ENCODE data around the gene NXF1. TPM values are rescaled to one million over a fixed set of nuclear protein-coding genes. Genes with fewer than 3 reads are reported as not detected.

NXF1 gene
- total RNA-seq, 1 experiment from 2014 or later, result 33.1 TPM

DNA sequence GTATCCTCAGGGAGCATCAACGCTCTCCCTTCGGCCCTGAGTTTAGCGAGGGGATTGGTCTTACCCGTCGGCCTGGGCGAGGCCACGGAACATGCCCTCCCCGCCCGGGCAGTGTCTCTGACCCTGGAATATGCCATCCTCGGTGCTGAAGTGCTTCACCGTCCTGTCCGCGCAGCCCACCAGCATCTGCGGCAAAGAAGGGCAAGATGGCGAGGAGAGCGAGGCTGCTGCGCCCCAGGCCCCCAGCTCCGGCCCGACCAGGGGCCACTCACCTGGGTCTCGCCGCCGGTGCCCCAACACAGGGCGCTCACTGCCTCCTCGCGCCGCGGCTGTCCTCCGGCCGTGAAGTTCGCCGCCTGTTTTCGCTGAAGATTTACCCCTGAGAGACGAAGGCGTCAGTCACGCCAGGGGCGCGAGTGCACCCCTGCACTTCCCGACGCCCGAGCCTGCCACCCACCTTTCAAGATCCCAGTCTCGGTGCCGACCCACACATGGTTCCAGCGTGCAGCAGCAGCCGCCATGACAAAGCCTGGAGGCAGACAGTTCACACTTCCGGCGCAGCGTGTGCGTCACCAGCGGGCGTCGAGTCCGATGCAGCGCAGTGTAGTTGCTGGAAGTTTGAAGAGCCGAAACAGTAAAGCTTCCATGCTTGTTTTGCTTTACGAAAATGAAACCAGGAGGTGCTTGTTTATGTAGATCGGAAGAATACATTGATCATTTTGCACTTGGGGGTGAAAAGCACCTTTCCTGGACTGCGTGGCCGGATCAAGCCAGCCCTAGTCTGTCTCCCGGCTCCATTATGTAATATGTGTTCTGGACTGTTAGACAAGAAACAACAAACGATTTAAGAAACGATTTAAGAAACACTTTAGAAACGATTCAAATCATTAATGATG, 34.1 kb upstream of the NXF1 start, which contains the start of gene WDR74:
WDR74 (minus strand) TSS at position 541 of the 896 bp plus-strand sequence; CDS start at position 521, 20 bp downstream.
- Histone ChIP-seq H3K36me3 (ENCODE audit: low read depth, low read length) (peaks cover 22% of the 10 kb centered on the region), H3K9me2 (replicated peaks; ENCODE audit: low read length) (no peaks in the 10 kb centered on the region), H3F3A (ENCODE audit: low read length, unreplicated experiment) (peaks cover 6% of the 10 kb centered on the region), H3K27ac (ENCODE audit: low read length) (peak within 1 kb of the TSS; percentile 72), H3K9me3 (ENCODE audit: low read length) (no peaks in the 10 kb centered on the region), H3K9ac (ENCODE audit: low read length) (peak within 1 kb of the TSS; percentile 95), H3K4me1 (ENCODE audit: insufficient read depth, low read length) (peaks cover 6% of the 10 kb centered on the region), H3K79me2 (ENCODE audit: low read length) (peaks cover 47% of the 10 kb centered on the region), H3K27me3 (ENCODE audit: low read length) (no peaks in the 10 kb centered on the region), H2AFZ (ENCODE audit: low read length) (peak within 1 kb of the TSS; percentile 59), H4K20me1 (ENCODE audit: low read length) (no peaks in the 10 kb centered on the region), H3K4me3 (ENCODE audit: low read length) (peak within 1 kb of the TSS; percentile 89), H3K4me2 (ENCODE audit: low read length) (peak within 1 kb of the TSS; percentile 92)
- DNase-seq, result peak; percentile 96
- intact Hi-C loops (cut with micrococcal nuclease), result no loop called here
- ATAC-seq, result peak; percentile 44
- no peak for TF ChIP-seq EZH2phosphoT487 (IDR thresholded peaks at IDR 0.05; ENCODE audit: borderline replicate concordance, low read length)
- TF ChIP-seq EZH2 (IDR thresholded peaks at IDR 0.05; ENCODE audit: low read length, unreplicated experiment), result no peak
- ChIA-PET POLR2A (ENCODE audit: unreplicated experiment) (interaction anchor here (0.6 to 2.2 kb wide), 4 partner anchors 40 to 150 kb away, joined by 3 to 22 read pairs (median 6); partner anchors contain the start of genes LRRN4CL and SLC3A2), CTCF (interaction anchor here (0.6 kb wide), 1 partner anchor 162 kb away, joined by 3 read pairs; no protein-coding TSS in a partner anchor)
- TSS peak; percentile 63 for BruUV-seq (replicated peaks)

DNA sequence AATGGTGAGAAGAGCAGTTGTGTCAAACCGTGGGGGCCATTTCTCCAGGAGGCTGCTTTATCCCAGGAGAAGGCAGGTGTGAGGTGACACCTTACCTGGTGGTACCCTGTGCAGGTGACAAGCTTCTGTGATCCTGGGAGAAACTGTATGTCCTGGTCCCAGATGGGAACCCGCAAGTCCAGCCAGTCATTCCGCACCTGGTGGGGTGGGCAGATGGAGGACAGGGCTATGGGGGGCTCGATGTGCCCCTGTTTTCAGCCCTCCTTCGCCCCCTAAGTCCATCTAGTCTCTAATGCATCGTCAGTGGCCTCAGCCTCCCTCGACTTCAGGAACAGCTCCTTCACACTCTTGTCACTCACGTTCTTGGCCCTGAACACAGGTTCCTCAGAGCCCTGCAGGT, 30.1 kb upstream of the NXF1 start:
- ATAC-seq (no peak), DNase-seq (no peak)
- Histone ChIP-seq H3F3A (ENCODE audit: low read length, unreplicated experiment) (peaks cover 2% of the 10 kb centered on the region), H3K27ac (ENCODE audit: low read length) (no peak overlapping the region), H3K4me1 (ENCODE audit: insufficient read depth, low read length) (peaks cover 19% of the 10 kb centered on the region), H2AFZ (ENCODE audit: low read length) (no peak overlapping the region), H3K9me2 (replicated peaks; ENCODE audit: low read length) (no peaks in the 10 kb centered on the region), H3K36me3 (ENCODE audit: low read depth, low read length) (peaks cover 31% of the 10 kb centered on the region), H4K20me1 (ENCODE audit: low read length) (0 out of 2 replicates have a peak, but pooled peaks cover 5% of the 10 kb centered on the region), H3K4me3 (ENCODE audit: low read length) (no peak overlapping the region), H3K9ac (ENCODE audit: low read length) (no peak overlapping the region), H3K9me3 (ENCODE audit: low read length) (no peaks in the 10 kb centered on the region), H3K79me2 (ENCODE audit: low read length) (peaks cover 58% of the 10 kb centered on the region), H3K4me2 (ENCODE audit: low read length) (no peak overlapping the region), H3K27me3 (ENCODE audit: low read length) (no peaks in the 10 kb centered on the region)
- ChIA-PET CTCF (interaction anchor here (0.5 kb wide), 1 partner anchor 44 kb away, joined by 4 read pairs; no protein-coding TSS in a partner anchor), POLR2A (ENCODE audit: unreplicated experiment) (no interaction called here)
- no TSS peak for BruUV-seq (replicated peaks)
- TF ChIP-seq EZH2 (IDR thresholded peaks at IDR 0.05; ENCODE audit: low read length, unreplicated experiment) (no peak), CTCF (conservative IDR thresholded peaks at IDR 0.05; ENCODE audit: low read depth, low read length) (no peak), EZH2phosphoT487 (IDR thresholded peaks at IDR 0.05; ENCODE audit: borderline replicate concordance, low read length) (no peak)
- intact Hi-C loops (cut with micrococcal nuclease), result no loop called here
